ENCODE results near the gene DIRAS1. TPM values are rescaled to one million over a fixed set of nuclear protein-coding genes. Genes with fewer than 3 reads are reported as not detected.

The DIRAS1 gene
- 0.16 TPM in 1 of 2 replicates, not detected in the other for total RNA-seq

- intact Hi-C loops (cut with micrococcal nuclease): no loop called here
- H3K27ac Mint-ChIP-seq: no peak within 1 kb of the TSS
- H3K36me3 Mint-ChIP-seq (ENCODE audit: low read depth): no peaks in the 10 kb centered on the region
- no peak within 1 kb of the TSS for H3K4me3 Mint-ChIP-seq
- no peak for DNase-seq
- peaks cover under 1% of the 10 kb centered on the region for H3K9me3 Mint-ChIP-seq
- peaks cover 22% of the 10 kb centered on the region for H3K27me3 Mint-ChIP-seq
- no peaks in the 10 kb centered on the region for H3K4me1 Mint-ChIP-seq
Observed at GRCh38 chr19:2720777-2721569, at the start of gene DIRAS1. TSS of gene DIRAS1 (minus strand) at chr19:2721372. CDS start at chr19:2717806, 3,566 bp downstream.

GRCh38 chr19:2770055-2771013, 49.2 kb upstream of the DIRAS1 start:
- Mint-ChIP-seq H3K4me3 (no peak overlapping the region), H3K9me3 (no peaks in the 10 kb centered on the region), H3K36me3 (ENCODE audit: low read depth) (peaks cover 7% of the 10 kb centered on the region), H3K4me1 (peaks cover 12% of the 10 kb centered on the region), H3K27ac (no peak overlapping the region), H3K27me3 (no peaks in the 10 kb centered on the region)
- DNase-seq: no peak
- intact Hi-C loops (cut with micrococcal nuclease): no loop called here

- Mint-ChIP-seq H3K36me3 (ENCODE audit: low read depth) (peaks cover 9% of the 10 kb centered on the region), H3K9me3 (no peaks in the 10 kb centered on the region), H3K27me3 (no peaks in the 10 kb centered on the region), H3K4me1 (peaks cover 5% of the 10 kb centered on the region), H3K27ac (no peak overlapping the region), H3K4me3 (no peak overlapping the region)
- intact Hi-C loops (cut with micrococcal nuclease): no loop called here
- no peak for DNase-seq
Observed at GRCh38 chr19:2769218-2769617, 48.0 kb upstream of the DIRAS1 start.

DNA sequence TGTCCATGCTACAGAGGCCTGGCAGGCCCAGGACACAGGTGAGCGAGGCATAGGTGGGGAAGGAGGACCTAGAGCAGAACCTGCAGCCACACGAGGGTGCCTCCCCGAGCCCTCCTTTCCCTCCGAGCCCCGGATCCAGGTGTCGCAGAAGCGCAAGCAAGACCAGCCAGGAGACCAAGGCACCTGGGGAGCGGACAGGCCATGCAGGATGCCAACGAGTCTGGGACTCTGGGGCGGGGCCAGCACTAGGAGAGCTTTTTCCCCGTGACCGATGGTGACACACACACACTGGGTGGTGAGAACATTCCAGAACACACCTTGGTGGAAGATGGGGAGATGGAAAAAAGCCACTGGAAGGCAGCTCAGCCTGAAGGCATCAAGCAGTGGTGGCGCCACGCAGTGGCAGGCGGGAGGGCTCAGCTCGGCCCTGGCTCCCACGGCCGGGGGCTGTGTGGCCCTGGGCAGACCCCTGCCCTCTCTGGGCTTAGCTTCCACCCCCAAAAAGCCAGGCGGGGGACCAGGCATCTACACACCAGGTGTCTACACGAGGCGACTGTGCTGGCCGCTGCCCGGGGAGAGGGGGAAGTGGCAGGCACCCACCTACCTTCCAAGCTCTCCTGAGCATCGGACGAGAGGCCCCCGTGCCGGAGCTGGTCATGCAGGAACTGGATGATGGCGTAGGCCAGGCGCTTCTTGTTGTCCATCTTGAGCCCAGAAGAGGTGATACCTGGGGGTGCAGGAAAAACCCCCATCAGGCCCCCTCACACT, 47.4 kb upstream of the DIRAS1 start:
- Mint-ChIP-seq H3K36me3 (ENCODE audit: low read depth) (peaks cover 12% of the 10 kb centered on the region), H3K27ac (no peak overlapping the region), H3K4me1 (peaks cover 5% of the 10 kb centered on the region), H3K4me3 (no peak overlapping the region), H3K9me3 (no peaks in the 10 kb centered on the region), H3K27me3 (no peaks in the 10 kb centered on the region)
- intact Hi-C loops (cut with micrococcal nuclease): no loop called here
- DNase-seq: no peak

- Mint-ChIP-seq H3K36me3 (ENCODE audit: low read depth) (peaks cover 16% of the 10 kb centered on the region), H3K27me3 (no peaks in the 10 kb centered on the region), H3K4me1 (peaks cover 5% of the 10 kb centered on the region), H3K4me3 (no peak overlapping the region), H3K27ac (no peak overlapping the region), H3K9me3 (no peaks in the 10 kb centered on the region)
- DNase-seq: no peak
- intact Hi-C loops (cut with micrococcal nuclease): no loop called here
Observed at GRCh38 chr19:2767688-2768087, 46.5 kb upstream of the DIRAS1 start.

GRCh38 chr19:2766594-2767372, 45.6 kb upstream of the DIRAS1 start:
- no peaks in the 10 kb centered on the region for H3K4me1 Mint-ChIP-seq
- intact Hi-C loops (cut with micrococcal nuclease): no loop called here
- H3K27ac Mint-ChIP-seq: no peak overlapping the region
- H3K4me3 Mint-ChIP-seq: no peak overlapping the region
- H3K9me3 Mint-ChIP-seq: no peaks in the 10 kb centered on the region
- H3K27me3 Mint-ChIP-seq: no peaks in the 10 kb centered on the region
- no peak for DNase-seq
- H3K36me3 Mint-ChIP-seq (ENCODE audit: low read depth): peaks cover 20% of the 10 kb centered on the region

- Mint-ChIP-seq H3K27me3 (no peaks in the 10 kb centered on the region), H3K27ac (no peak overlapping the region), H3K4me3 (no peak overlapping the region), H3K36me3 (ENCODE audit: low read depth) (peaks cover 21% of the 10 kb centered on the region), H3K9me3 (no peaks in the 10 kb centered on the region), H3K4me1 (no peaks in the 10 kb centered on the region)
- intact Hi-C loops (cut with micrococcal nuclease): no loop called here
- DNase-seq: no peak
Observed at GRCh38 chr19:2765376-2765775, 44.2 kb upstream of the DIRAS1 start.

DNA sequence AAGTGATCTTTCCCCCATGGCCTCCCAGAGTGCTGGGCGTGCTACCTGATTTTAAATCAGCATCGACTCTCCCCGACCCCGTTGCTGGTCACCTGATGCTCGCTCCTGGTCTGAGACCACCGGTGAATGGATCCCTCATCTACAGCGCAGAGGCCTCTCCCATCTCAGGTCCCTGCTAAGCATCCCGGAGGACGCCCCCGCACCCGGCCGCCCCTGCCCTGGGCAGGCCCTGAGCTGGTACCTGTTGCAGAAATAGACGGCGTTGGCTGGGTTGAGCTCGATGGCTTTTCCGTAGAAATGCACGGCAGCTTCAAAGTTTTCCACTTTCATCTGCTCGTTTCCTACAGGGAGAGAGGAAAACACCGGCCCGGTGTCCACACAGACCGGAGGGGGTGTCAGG, 43.8 kb upstream of the DIRAS1 start:
- Mint-ChIP-seq H3K36me3 (ENCODE audit: low read depth) (peaks cover 22% of the 10 kb centered on the region), H3K27ac (no peak overlapping the region), H3K9me3 (no peaks in the 10 kb centered on the region), H3K4me3 (no peak overlapping the region), H3K4me1 (no peaks in the 10 kb centered on the region), H3K27me3 (no peaks in the 10 kb centered on the region)
- intact Hi-C loops (cut with micrococcal nuclease): no loop called here
- DNase-seq: no peak

GRCh38 chr19:2763687-2764086, 42.5 kb upstream of the DIRAS1 start:
- Mint-ChIP-seq H3K36me3 (ENCODE audit: low read depth) (peaks cover 31% of the 10 kb centered on the region), H3K27ac (no peak overlapping the region), H3K4me3 (no peak overlapping the region), H3K4me1 (no peaks in the 10 kb centered on the region), H3K9me3 (no peaks in the 10 kb centered on the region), H3K27me3 (no peaks in the 10 kb centered on the region)
- DNase-seq: no peak
- intact Hi-C loops (cut with micrococcal nuclease): no loop called here

GRCh38 chr19:2762783-2763496, 41.8 kb upstream of the DIRAS1 start:
- no peaks in the 10 kb centered on the region for H3K4me1 Mint-ChIP-seq
- H3K36me3 Mint-ChIP-seq (ENCODE audit: low read depth): peaks cover 36% of the 10 kb centered on the region
- no peak for DNase-seq
- intact Hi-C loops (cut with micrococcal nuclease): no loop called here
- no peak overlapping the region for H3K27ac Mint-ChIP-seq
- H3K4me3 Mint-ChIP-seq: no peak overlapping the region
- no peaks in the 10 kb centered on the region for H3K27me3 Mint-ChIP-seq
- no peaks in the 10 kb centered on the region for H3K9me3 Mint-ChIP-seq

- Mint-ChIP-seq H3K4me3 (no peak overlapping the region), H3K27ac (no peak overlapping the region), H3K27me3 (no peaks in the 10 kb centered on the region), H3K9me3 (no peaks in the 10 kb centered on the region), H3K36me3 (ENCODE audit: low read depth) (peaks cover 40% of the 10 kb centered on the region), H3K4me1 (no peaks in the 10 kb centered on the region)
- DNase-seq: no peak
- intact Hi-C loops (cut with micrococcal nuclease): no loop called here
Observed at GRCh38 chr19:2761876-2762782, 41.0 kb upstream of the DIRAS1 start.

DNA sequence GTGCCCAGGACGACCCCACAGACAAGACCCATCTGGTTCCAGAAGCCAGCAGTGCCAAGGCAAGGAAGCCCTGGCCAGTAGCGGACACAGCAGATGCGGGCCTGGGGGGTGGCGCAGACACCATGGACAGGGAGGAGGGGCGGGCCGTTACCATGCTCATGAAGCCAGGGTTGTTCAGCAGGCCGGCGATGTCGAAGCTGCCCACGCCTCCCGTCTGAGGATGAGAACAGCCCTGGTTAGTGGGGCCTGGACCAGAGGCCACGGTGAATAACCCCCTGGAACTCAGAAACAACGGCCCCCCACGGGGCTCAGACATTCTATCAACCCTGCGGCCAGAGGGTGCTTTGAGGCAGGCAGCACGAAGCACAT, 40.1 kb upstream of the DIRAS1 start:
- Mint-ChIP-seq H3K36me3 (ENCODE audit: low read depth) (peaks cover 38% of the 10 kb centered on the region), H3K9me3 (no peaks in the 10 kb centered on the region), H3K4me1 (no peaks in the 10 kb centered on the region), H3K27ac (no peak overlapping the region), H3K4me3 (no peak overlapping the region), H3K27me3 (no peaks in the 10 kb centered on the region)
- no peak for DNase-seq
- intact Hi-C loops (cut with micrococcal nuclease): no loop called here

Measured in activated CD4-positive, alpha-beta T cell treated with anti-CD3 and anti-CD28 coated beads, Interleukin-2, amount 10 ng/mL, durations not matched to agents 24 days and 14 days (primary cell).